Measurements from ENCODE around the gene CDH12. TPM values are rescaled to one million over a fixed set of nuclear protein-coding genes. Genes with fewer than 3 reads are reported as not detected.
"Not testable (repeated sequence)": the region's sequence is repeated elsewhere in the genome, so short reads cannot be mapped to it uniquely, and the experiment has no call there.

The CDH12 gene
- total RNA-seq, 1 experiment from 2014 or later = not detected

DNA sequence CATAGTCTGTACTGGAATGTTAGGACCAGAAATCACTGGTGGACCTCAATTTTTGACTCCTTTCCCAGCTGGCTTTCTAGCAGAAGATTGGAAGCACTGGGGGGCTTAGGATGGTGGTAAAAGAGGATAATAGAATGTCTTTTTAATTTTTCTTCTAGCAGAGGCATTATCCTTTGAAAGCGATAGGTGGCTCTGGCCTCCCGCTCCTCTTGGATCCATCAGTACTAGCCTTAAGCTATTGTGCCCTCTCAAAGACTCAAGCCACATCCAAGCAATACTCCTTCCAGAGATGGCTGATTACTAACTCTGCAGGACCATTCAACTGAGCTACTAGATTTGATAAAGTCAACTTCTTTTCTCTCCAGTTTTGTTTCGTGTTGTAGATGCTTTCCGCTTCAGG lies 610.6 kb downstream of the CDH12 start:
- DNase-seq (ENCODE audit: low spot score) = no peak
- in situ Hi-C loops (cut with HindIII; ENCODE audit: low sequenced_read_pairs) = no loop called here

DNA sequence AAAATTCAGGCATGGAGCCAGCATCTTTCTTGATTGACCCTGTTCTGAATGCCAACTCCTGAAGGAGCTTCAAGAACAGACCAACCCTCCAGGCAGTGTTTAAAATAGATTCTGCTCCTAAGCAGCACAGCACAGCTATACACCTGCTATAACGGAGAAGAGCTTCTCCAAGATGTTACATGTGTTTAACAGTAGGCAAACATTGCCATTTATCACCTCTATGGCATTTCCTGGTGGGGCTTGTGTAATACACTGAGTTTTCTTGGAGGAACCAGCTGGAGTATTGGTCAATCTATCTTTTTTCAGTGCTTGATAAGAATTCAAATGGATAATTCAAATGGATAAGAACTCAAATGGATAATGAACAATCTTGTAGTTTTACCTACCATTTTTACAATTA lies 615.1 kb downstream of the CDH12 start:
- peak; percentile 10 for DNase-seq (ENCODE audit: low spot score)
- in situ Hi-C loops (cut with HindIII; ENCODE audit: low sequenced_read_pairs) = no loop called here

GRCh38 chr5:22226423-22226822 lies 626.7 kb downstream of the CDH12 start:
- DNase-seq (ENCODE audit: low spot score) = no peak
- in situ Hi-C loops (cut with HindIII; ENCODE audit: low sequenced_read_pairs) = no loop called here

- DNase-seq (ENCODE audit: low spot score) = no peak
- in situ Hi-C loops (cut with HindIII; ENCODE audit: low sequenced_read_pairs) = no loop called here
Measured at GRCh38 chr5:22223079-22223478, 630.1 kb downstream of the CDH12 start.

DNA sequence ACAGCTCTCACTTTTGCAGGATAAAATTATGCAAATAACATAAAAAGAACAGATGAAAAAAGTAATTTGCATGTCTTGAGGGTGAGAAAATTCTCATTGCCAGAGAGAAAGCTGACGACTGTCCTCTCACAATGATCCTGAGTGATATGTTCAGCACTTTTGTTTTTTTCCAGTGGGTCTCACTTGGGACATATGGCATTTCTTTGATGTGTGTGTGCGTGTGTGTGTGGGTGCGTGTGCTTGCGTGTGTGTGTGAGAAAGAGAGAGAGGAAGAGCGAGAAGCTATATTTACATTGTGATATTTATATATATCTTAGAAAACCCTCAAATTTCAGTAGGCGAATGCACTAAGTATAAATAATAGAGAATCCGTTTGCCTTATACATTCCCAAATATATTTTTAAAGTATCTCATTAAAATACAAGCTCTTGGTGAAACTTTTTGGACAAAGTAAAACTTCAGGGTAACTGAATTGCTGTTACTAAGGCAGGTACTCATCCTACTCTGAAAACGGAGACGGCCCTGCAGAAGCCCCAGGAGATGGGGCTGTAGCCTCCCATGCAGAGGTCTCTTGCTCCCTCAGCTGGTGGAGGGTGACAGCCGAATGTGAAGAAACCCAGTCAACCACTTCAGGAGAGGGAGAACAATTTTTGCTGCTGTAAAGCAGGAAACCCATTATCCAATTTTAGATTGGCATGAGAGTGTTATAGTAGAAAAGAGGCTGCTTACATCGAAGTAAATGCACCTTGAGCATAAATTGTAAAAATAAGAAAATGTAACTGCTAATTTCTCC lies 639.2 kb downstream of the CDH12 start:
- not testable (repeated sequence) for DNase-seq (ENCODE audit: low spot score)

GRCh38 chr5:22212254-22212991 lies 640.7 kb downstream of the CDH12 start:
- in situ Hi-C loops (cut with HindIII; ENCODE audit: low sequenced_read_pairs) = not testable (repeated sequence)
- DNase-seq (ENCODE audit: low spot score) = peak; percentile 27

More for the DNA sequence above, 639.2 kb downstream of the CDH12 start:
- in situ Hi-C loops (cut with HindIII; ENCODE audit: low sequenced_read_pairs) = not testable (repeated sequence)

GRCh38 chr5:22208463-22208862 lies 644.7 kb downstream of the CDH12 start:
- in situ Hi-C loops (cut with HindIII; ENCODE audit: low sequenced_read_pairs); DNase-seq (ENCODE audit: low spot score): not testable (repeated sequence)

- in situ Hi-C loops (cut with HindIII; ENCODE audit: low sequenced_read_pairs); DNase-seq (ENCODE audit: low spot score): not testable (repeated sequence)
Measured at GRCh38 chr5:22188651-22189050, 664.5 kb downstream of the CDH12 start.

- in situ Hi-C loops (cut with HindIII; ENCODE audit: low sequenced_read_pairs); DNase-seq (ENCODE audit: low spot score): not testable (repeated sequence)
Measured at GRCh38 chr5:22187632-22188228, 665.4 kb downstream of the CDH12 start.

DNA sequence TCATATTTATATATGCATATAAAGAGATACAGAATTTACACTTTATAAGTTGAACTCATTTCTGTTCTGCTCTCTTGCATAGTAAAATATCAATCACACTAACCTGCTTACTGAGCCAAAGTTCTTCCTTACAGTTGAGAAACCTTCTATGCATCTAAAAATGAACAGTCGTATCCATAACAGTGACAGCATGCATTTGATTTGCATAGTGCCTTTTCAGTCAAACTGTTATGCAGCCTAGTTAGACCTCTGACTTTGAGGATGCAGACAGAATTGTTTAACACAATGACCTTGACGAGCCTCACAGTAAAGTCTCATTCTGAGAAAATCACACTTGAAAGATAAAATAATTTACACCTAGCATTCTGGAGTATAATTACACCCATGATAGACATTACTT lies 683.9 kb downstream of the CDH12 start:
- DNase-seq (ENCODE audit: low spot score); in situ Hi-C loops (cut with HindIII; ENCODE audit: low sequenced_read_pairs): not testable (repeated sequence)

DNA sequence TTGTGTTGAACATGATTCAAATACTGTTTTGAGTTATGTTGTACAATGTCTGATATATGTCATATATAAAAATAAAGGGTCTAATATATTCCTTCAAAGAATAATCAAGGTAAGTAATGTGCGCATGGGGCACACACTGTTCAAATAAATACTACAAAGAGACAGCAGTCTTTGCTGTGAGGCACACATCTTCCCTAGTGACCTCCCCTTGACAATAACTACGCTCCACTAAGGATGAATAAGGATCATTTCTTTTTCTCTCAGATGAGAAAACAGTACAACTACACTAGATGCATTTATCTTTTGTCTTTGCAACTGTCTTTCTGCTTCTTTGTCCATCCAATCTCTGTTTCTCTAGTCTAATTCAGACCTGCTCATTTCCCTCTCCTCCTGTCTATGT lies 684.4 kb downstream of the CDH12 start:
- DNase-seq (ENCODE audit: low spot score); in situ Hi-C loops (cut with HindIII; ENCODE audit: low sequenced_read_pairs): not testable (repeated sequence)

GRCh38 chr5:22165931-22166330 lies 687.2 kb downstream of the CDH12 start:
- DNase-seq (ENCODE audit: low spot score); in situ Hi-C loops (cut with HindIII; ENCODE audit: low sequenced_read_pairs): not testable (repeated sequence)

- in situ Hi-C loops (cut with HindIII; ENCODE audit: low sequenced_read_pairs); DNase-seq (ENCODE audit: low spot score): not testable (repeated sequence)
Measured at GRCh38 chr5:22164910-22165748, 688.0 kb downstream of the CDH12 start.

DNA sequence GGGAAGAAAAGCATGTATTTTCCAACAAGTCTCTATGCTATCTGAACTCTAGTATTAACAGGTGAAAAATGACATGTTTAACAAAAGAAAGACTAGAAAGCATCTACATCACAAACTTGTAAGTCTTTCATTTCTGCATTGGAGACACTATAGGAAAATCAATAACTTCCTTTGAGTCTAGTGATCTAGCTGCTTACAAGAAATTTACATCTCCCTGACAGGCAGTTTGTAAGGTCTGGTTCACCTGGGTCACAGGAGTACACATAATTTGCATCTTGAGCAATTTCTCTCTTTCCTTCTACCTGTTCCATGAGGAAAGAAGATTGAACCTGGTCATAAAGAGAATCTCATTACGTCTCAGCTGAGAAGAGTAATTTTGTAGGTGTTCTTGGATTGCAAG lies 696.2 kb downstream of the CDH12 start:
- DNase-seq (ENCODE audit: low spot score); in situ Hi-C loops (cut with HindIII; ENCODE audit: low sequenced_read_pairs): not testable (repeated sequence)

GRCh38 chr5:22154779-22155178 lies 698.4 kb downstream of the CDH12 start:
- in situ Hi-C loops (cut with HindIII; ENCODE audit: low sequenced_read_pairs); DNase-seq (ENCODE audit: low spot score): not testable (repeated sequence)

GRCh38 chr5:22151801-22152200 lies 701.3 kb downstream of the CDH12 start:
- in situ Hi-C loops (cut with HindIII; ENCODE audit: low sequenced_read_pairs); DNase-seq (ENCODE audit: low spot score): not testable (repeated sequence)

- DNase-seq (ENCODE audit: low spot score); in situ Hi-C loops (cut with HindIII; ENCODE audit: low sequenced_read_pairs): not testable (repeated sequence)
Measured at GRCh38 chr5:22140418-22140817, 712.7 kb downstream of the CDH12 start.

DNA sequence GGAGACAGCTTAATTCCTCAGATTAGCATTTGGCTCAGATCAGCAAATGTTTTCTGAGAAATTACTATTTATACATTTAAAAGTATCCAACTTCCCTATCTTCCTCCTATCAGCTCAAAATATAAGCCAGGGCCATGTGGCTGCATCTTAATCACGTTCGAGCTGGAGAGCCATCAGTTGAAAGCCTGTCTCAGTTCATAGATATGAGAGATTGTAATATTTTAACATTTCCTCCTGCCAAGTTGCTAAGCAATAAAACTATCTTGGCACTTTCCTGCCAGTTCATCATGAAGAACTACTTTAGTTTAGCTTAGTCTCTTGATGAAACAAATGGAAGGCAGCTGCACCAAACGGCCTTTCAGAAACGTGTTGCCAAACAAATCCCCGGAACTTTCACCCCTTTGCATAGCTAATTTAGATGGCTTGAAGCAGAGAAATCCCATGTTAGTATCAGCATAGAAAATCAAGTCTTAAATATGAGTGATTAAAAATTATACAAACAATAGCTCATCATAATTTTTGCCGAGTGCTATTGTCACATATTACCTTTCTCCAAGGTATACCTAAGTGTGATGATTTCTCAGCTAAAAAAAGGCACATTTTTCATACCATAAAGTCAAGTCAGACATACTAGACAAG lies 713.4 kb downstream of the CDH12 start:
- DNase-seq (ENCODE audit: low spot score); in situ Hi-C loops (cut with HindIII; ENCODE audit: low sequenced_read_pairs): not testable (repeated sequence)

GRCh38 chr5:22111320-22111719 lies 741.8 kb downstream of the CDH12 start:
- no peak for DNase-seq (ENCODE audit: low spot score)
- in situ Hi-C loops (cut with HindIII; ENCODE audit: low sequenced_read_pairs) = no loop called here
